Smooth muscle cell of the brain vasculature (primary cell): ENCODE measurements around the gene SPEF1.
A peak's percentile ranks its signal among the peaks of the same experiment; 100 is the strongest.
"Not testable (repeated sequence)": the region's sequence is repeated elsewhere in the genome, so short reads cannot be mapped to it uniquely, and the experiment has no call there.

Experiments used
- DNase-seq: peaks from one replicate; pipeline ENCODE4 v3.0.0-alpha.2; 2012; ENCODE audit warnings: low read depth, low spot score

SPEF1 gene

DNA sequence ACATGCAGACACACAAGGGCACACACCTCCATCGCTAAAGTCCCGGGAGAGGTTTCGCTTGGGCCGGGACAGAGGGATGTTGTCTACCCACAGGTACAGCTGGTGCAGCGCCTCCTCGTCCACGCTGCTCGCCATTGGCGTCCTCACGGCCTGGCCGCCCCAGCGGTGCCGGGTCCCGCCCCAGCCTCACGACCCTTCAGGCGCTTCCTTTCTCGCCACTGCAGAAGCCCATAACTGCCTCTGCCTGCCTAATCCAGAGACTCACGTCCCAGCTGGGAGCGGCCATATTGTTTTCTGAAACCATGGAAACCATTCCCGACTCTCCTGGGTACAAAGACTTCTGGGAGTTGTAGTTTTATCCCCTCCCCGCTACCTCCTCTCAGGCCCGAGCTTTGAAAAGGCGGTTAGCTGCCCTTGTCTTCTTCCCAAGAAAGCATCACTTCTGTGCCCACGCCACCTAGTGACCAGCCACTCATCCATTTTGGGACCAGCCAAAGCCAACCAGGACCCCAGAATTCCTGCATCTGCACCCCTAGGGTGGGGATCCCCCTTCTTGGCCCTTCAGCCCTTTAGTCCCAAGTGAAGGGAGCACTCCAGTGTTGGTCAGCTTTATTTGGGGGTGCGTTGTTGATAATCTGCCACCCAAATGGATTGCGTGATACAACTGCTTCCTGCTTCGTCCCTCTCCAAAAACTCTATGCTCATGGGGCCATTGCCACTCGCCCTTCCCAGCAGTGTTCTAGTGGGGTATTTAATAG, at the start of gene SPEF1:
TSS of gene SPEF1 (minus strand) at position 296 of the 758 bp plus-strand sequence. CDS start at position 135, 161 bp downstream.
- peak; percentile 77 for DNase-seq

- DNase-seq: not testable (repeated sequence)
These were observed 48.6 kb upstream of the SPEF1 start for GRCh38 chr20:3829891-3830290.

GRCh38 chr20:3828798-3829197, 47.5 kb upstream of the SPEF1 start:
- DNase-seq: no peak

DNA sequence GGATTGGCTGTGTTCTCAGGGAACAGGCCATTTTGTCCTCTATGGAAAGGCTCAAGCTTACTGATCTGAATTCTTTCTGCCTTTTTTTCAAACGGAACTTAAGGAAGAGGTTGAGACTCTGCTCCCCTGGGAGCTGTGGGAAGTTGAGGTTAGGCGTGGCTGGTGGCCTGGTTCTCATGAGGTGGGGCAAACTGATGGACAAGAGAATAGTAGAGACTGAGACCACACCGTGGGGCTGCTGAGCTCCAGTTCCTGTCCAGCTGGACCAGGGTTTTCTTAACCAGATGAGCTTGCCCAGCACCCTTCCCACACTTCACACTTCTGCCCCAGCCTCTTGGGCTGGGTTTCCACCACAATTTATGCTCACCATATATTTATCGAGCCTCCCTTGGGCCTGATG, 45.2 kb upstream of the SPEF1 start:
- no peak for DNase-seq

GRCh38 chr20:3825526-3825925, 44.3 kb upstream of the SPEF1 start:
- no peak for DNase-seq

GRCh38 chr20:3823881-3824280, 42.6 kb upstream of the SPEF1 start:
- no peak for DNase-seq

DNA sequence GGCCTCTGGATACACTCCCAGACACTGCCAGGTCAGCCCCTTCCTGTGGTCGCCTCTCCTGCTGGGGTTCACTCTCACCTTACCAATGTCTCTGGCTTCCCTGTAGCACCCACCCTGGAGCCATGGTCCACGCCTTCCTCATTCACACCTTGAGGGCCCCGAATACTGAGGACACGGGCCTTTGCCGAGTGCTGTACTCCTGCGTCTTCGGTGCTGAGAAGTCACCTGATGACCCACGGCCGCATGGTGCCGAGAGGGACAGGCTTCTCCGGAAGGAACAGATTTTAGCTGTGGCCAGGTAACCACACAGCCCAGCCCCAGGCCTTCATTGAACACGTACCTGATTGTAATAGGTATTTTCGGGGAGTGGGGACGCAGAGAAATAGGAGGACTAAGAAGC, 40.7 kb upstream of the SPEF1 start:
- DNase-seq: no peak

- no peak for DNase-seq
These were observed 39.9 kb upstream of the SPEF1 start for GRCh38 chr20:3820901-3821727.

DNA sequence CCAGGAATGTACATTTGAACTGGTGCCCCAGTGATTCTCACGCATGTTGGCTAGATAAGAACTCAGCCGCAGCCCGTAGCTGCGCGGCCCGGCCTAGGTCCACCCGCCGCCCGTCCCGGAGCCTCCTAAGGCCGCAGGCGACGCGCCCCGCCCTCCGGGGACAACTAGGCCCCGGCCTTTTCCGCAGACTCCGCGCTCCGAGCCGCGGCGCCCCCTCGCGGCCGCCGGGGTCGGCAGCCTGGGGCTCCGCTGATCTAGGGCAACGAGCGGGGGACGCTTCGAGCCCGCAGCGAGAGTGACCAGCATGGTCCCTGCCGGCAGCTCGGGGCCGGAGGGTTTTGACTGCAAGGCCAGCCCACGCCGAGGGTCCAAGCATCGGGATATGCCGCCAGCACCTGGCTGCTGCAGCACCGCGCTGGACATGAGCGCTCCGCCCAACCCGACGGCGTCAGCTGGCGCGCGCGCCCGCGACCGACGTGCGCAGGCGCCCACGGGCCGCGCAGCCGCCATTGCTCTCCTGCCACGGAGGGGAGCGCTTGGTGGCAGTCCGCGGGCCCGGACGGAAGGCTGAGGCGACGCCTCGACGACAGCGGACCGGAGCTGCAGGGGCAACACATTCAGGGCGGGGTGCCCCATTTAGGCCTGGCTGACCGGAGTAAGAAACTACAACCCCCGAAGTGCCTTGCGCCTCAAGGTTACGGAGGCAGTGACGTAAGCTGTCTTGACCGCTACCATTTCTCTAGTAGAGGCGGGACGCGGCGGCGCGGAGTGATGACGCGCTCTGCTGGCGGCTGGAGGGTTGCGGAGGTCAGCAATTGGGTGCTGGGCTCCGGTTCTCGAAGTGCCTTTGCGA, 39.0 kb upstream of the SPEF1 start, which contains the start of gene AP5S1:
TSS of gene AP5S1 (plus strand) at position 500 of the 853 bp plus-strand sequence. CDS start 1,571 bp downstream, outside the sequence.
- peak; percentile 94 for DNase-seq

- no peak for DNase-seq
These were observed 38.3 kb upstream of the SPEF1 start for GRCh38 chr20:3819411-3820047.

DNA sequence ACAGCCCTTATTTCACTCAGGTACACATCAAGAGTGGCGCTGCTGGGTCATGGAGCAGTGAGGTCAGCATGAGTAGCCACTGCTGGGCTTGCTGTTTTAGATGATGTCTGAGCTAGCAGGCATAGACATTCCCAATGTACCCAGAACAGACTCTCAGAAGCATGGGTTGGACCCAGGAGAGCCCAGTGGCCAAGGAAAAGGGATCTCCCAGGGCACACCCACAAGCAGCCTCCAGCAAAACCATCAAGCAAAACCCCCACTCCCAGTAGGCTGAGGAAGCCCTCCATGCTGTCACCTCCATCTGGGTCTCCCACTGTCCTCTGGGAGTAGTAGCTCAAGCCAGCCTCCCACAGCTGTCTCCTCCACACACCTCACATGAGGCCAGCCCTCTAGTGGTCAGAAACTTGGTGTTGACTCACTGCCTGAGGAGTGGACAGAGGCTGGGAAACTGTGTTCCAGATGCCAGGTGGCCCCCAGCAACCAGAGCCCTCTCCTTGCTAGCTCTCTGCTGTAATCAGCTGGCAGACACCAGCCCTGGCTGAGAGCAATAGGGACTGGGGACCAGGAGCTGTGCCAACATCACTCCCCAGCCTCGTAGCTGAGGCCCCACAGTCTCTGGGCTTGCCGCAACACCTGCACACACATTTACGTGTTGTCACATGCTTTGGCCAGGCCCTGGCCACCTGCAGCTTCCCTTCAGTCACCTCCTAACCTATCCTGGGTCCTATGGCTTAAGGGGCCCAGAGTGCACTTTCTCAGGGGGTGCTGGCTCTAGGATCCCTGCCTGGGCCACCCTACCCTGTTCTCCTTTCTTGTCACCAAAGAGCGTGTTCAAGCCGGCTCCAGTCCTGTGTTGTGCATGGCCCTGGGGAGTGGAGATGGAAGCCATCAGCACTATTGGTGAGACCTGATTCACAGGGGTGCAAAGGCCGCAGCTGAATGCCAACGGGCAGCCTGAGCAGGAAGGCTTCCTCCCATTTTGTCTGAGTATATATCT, 37.2 kb upstream of the SPEF1 start:
- DNase-seq: peak; percentile 47

DNA sequence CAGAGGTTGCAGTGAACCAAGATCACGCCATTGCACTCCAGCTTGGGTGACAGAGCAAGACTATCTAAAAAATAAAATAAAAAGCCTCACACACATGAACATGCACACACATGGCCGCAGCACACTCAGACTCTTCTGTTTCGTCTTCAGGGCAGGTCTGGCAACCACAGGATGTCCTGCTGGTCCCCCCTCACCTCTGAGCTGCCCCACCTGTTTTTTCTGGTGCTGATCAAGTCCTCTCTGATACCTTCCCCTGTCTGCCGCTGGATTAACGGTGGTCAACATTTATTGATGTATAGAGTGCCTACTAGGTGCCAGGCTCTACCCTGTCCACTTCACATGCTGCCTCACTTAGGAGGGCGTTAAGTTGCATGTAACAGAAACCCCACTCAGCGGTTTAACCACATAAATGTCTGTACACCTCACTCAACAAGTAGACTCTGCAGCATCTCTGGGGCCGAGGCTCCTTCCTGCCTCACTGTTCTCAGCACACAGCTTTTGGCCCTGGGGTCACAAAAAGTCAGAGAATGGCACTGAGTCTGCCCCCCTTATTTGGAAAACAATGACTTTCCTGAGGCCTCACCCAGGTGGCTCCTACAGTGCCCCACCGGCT, 34.6 kb upstream of the SPEF1 start:
- no peak for DNase-seq

- DNase-seq: no peak
These were observed 33.8 kb upstream of the SPEF1 start for GRCh38 chr20:3814928-3815495.

- DNase-seq: no peak
These were observed 32.8 kb upstream of the SPEF1 start for GRCh38 chr20:3813848-3814581.

DNA sequence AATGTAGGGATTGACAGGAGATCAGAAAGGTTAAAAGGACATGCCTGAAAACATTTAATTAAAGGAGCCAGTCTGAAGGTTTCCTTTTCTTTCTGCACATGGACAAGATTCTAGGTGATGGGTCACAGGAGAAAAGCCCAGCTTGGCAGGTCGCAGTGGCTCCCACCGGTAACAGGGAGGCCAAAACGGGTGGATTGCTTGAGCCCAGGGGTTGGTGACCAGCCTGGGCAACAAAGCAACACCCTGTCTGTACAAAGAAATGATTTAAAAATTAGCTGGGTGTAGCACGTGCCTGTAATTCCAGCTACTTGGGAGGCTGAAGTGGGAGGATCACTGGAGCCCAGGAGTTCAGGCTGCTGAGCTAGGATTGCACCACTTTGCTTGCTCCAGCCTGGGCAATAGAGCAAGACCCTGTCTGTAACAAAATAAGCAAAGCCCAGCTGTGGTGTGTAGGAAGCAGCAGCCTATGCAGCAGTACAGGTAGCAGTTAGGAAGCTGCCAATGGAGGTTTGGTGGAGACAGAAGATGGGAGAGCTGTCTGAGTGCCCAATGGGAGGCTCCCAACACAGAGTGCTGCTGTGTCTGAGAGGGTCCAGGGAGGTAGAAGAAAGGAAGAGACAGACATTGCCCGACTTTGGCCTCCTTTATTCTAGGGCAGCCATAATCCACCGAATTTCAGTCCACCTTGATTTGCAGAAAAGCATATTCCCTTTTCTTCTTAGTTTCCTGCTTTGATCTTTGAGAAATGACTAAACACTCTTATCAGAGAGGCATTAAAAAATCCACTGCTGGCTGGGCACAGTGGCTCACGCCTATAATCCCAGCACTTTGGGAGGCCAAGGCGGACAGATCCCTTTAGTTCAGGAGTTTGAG, 32.0 kb upstream of the SPEF1 start:
- no peak for DNase-seq

DNA sequence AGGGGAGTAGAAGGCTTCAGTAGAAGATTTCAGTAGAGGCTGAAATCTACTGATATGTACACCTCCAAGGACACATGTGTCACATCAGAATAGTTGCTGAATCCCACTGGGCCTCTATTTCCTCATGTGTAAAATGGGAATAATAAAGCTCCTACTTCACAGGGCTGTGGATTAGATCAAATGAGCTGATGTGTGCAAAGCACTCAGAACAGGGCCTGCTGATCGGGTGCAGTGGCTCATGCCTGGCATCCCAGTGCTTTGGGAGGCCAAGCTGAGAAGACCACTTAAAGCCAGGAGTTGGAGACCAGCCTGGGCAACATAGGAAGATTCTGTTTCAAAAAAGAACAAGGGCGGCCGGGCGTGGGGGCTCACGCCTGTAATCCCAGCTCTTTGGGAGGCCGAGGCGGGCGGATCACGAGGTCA, 31.0 kb upstream of the SPEF1 start:
- DNase-seq: no peak

GRCh38 chr20:3811467-3812258, 30.4 kb upstream of the SPEF1 start:
- peak; percentile 98 for DNase-seq
